ENCODE data around the gene SCNN1G.

GRCh38 chr16:23206986-23207385 is 24.4 kb downstream of the SCNN1G start:
- TF ChIP-seq CTCF (conservative IDR thresholded peaks at IDR 0.05; ENCODE audit: low read depth, low read length): no peak
- TF ChIP-seq USF2 (IDR thresholded peaks at IDR 0.05; ENCODE audit: low read depth, low read length): no peak
- TF ChIP-seq CEBPB (IDR thresholded peaks at IDR 0.05; ENCODE audit: low read depth, low read length): no peak
- TF ChIP-seq MXI1 (IDR thresholded peaks at IDR 0.05; ENCODE audit: borderline replicate concordance, low read depth, low read length): no peak
- no peak for TF ChIP-seq MAZ (IDR thresholded peaks at IDR 0.05; ENCODE audit: borderline replicate concordance, low read depth, low read length)

All from IMR-90 (cell line).